ENCODE measurements around the gene FKBP4. TPM values are rescaled to one million over a fixed set of nuclear protein-coding genes. Genes with fewer than 3 reads are reported as not detected.

The FKBP4 gene
- total and polyA plus RNA-seq, 2 donors (not counting 3 experiments of a cell fraction or from before 2014, with no cell fraction given) = 31.0 to 85.6 TPM

GRCh38 chr12:2812290-2813213, 17.8 kb downstream of the FKBP4 start, which contains the start of gene ITFG2:
Gene ITFG2 (plus strand): TSS chr12:2812668. CDS start chr12:2812761, 93 bp downstream.
- TF ChIP-seq EZH2 (IDR thresholded peaks at IDR 0.05; ENCODE audit: borderline replicate concordance, low read depth, low read length, severe bottlenecking) = no peak
- TF ChIP-seq GATA2 (IDR thresholded peaks at IDR 0.05; ENCODE audit: insufficient read depth, insufficient read length, low read depth, low read length) = no peak
- no peak for TF ChIP-seq CTCF (IDR thresholded peaks at IDR 0.05; ENCODE audit: extremely low read depth in 1 of 2, insufficient read depth in 1 of 2, low read depth in 1 of 2, low read length in 2 of 2)
- no peak for TF ChIP-seq JUN (IDR thresholded peaks at IDR 0.05; ENCODE audit: borderline replicate concordance, insufficient read depth, insufficient read length, low read depth)
- peak; percentile 97 for TF ChIP-seq POLR2AphosphoS5 (IDR thresholded peaks at IDR 0.05; ENCODE audit: insufficient read depth, low read depth, low read length)
- peak; percentile 97 for TF ChIP-seq POLR2A (IDR thresholded peaks at IDR 0.05; ENCODE audit: low read depth, low read length)
- TF ChIP-seq MAX (IDR thresholded peaks at IDR 0.05; ENCODE audit: insufficient read depth, insufficient read length) = peak; percentile 88
- peak; percentile 95 for TF ChIP-seq MYC (IDR thresholded peaks at IDR 0.05; ENCODE audit: low read depth, low read length)
- no peak for TF ChIP-seq FOS (IDR thresholded peaks at IDR 0.05; ENCODE audit: borderline replicate concordance, insufficient read depth, low read length)
- ChIA-PET POLR2A (interaction anchor here (0.6 to 1.5 kb wide), 4 partner anchors 8 to 74 kb away, joined by 3 to 4 read pairs (median 3); no protein-coding TSS in a partner anchor), CTCF (interaction anchor here (1.0 to 3.3 kb wide), 11 partner anchors 8 to 229 kb away, joined by 3 to 31 read pairs (median 9); partner anchors contain the start of gene FKBP4)
- Histone ChIP-seq H3K9ac (replicated peaks; ENCODE audit: extremely low read depth, insufficient read depth, low read length) (peak within 1 kb of the TSS; percentile 57), H3K27me3 (ENCODE audit: control insufficient read depth in 2 of 2, insufficient read depth in 2 of 2, low read length in 2 of 2) (no peaks in the 10 kb centered on the region), H3K4me1 (ENCODE audit: control insufficient read depth, extremely low read depth, insufficient read depth, low read length) (peaks cover 6% of the 10 kb centered on the region), H3K79me2 (ENCODE audit: control insufficient read depth, insufficient read depth, low read length) (peaks cover 12% of the 10 kb centered on the region), H4K20me1 (replicated peaks; ENCODE audit: control insufficient read depth, extremely low read depth, insufficient read depth, low read length) (no peaks in the 10 kb centered on the region), H3K4me2 (ENCODE audit: insufficient read depth, low read length) (peak within 1 kb of the TSS; percentile 98), H2AFZ (ENCODE audit: low read depth, low read length) (peak within 1 kb of the TSS; percentile 51), H3K9me1 (replicated peaks; ENCODE audit: control insufficient read depth, extremely low read depth, insufficient read depth, low read length) (no peaks in the 10 kb centered on the region), H3K36me3 (ENCODE audit: control insufficient read depth in 2 of 2, extremely low read depth in 1 of 2, insufficient read depth in 2 of 2, low read length in 2 of 2) (no peaks in the 10 kb centered on the region), H3K9me3 (replicated peaks; ENCODE audit: control insufficient read depth, insufficient read depth, low read length) (no peaks in the 10 kb centered on the region), H3K27ac (ENCODE audit: insufficient read depth, low read depth, low read length) (peak within 1 kb of the TSS; percentile 52), H3K4me3 (replicated peaks in 1 of 3; ENCODE audit: insufficient read depth in 1 of 3, low read depth in 1 of 3, low read length in 3 of 3) (peak within 1 kb of the TSS; percentile 58 to 94 (median 71))
- TSS peak; percentile 72 for BruUV-seq (replicated peaks)
- dilution Hi-C loops (cut with MboI; ENCODE audit: extremely low pct_ligation_motif_present, low sequenced_read_pairs) = no loop called here
- DNase-seq (ENCODE audit: low read depth, low spot score) (peak; percentile 98), FAIRE-seq (peak; percentile 97)
- intact Hi-C loops (cut with micrococcal nuclease) = loop anchor here (1.0 to 2.0 kb wide), 3 partner anchors 16 to 72 kb away; no protein-coding TSS in a partner anchor
